ENCODE measurements around the gene STAB2.

STAB2 gene

DNA sequence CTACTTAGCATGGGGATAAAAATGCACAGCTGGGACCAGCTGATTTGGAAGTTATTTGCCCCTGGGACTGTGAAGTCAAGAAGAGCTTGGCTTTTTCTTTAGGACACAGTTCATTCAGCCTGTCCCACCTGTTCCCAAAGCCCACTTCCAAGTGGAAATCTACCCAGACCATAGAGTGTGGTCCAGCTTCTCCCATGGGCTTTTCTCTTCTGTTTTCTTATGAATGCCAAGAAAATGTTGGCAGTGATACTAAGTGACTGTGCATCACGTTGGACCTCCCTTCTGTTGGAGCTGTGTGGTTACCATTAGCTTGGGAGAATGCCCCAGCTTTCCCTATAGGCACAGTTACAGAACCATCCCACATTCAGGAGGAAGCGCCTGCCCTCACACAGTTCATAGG is 164.5 kb downstream of the STAB2 start:
- no peak for DNase-seq (ENCODE audit: low spot score)

DNA sequence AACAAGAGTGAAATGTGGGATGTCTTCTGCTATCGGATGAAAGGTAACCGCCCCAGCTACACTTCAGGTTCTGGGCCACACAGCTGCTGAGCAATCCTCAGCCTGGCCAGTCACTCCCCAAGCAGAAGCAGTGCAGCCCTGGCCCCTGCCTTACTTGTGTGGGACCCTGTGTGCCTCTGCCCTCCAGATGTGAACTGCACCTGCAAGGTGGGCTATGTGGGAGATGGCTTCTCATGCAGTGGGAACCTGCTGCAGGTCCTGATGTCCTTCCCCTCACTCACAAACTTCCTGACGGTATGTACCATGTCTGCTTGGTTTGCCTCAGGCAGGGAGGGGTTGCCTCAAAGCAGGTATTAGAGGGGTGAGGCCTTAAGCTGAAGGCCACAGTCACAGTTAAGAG is 168.4 kb downstream of the STAB2 start:
- TF ChIP-seq, protein P1, sequence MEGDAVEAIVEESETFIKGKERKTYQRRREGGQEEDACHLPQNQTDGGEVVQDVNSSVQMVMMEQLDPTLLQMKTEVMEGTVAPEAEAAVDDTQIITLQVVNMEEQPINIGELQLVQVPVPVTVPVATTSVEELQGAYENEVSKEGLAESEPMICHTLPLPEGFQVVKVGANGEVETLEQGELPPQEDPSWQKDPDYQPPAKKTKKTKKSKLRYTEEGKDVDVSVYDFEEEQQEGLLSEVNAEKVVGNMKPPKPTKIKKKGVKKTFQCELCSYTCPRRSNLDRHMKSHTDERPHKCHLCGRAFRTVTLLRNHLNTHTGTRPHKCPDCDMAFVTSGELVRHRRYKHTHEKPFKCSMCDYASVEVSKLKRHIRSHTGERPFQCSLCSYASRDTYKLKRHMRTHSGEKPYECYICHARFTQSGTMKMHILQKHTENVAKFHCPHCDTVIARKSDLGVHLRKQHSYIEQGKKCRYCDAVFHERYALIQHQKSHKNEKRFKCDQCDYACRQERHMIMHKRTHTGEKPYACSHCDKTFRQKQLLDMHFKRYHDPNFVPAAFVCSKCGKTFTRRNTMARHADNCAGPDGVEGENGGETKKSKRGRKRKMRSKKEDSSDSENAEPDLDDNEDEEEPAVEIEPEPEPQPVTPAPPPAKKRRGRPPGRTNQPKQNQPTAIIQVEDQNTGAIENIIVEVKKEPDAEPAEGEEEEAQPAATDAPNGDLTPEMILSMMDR (IDR thresholded peaks at IDR 0.05; ENCODE audit: poor library complexity, severe bottlenecking) = no peak
- Histone ChIP-seq H3K27me3 (ENCODE audit: insufficient read depth, poor library complexity, severe bottlenecking) (no peaks in the 10 kb centered on the region), H3K4me1 (ENCODE audit: insufficient read depth, poor library complexity, severe bottlenecking) (no peaks in the 10 kb centered on the region), H3K27ac (ENCODE audit: poor library complexity, severe bottlenecking) (no peak overlapping the region), H3K4me3 (ENCODE audit: severe bottlenecking) (no peak overlapping the region), H3K36me3 (ENCODE audit: low read depth) (no peaks in the 10 kb centered on the region), H3K9me3 (ENCODE audit: severe bottlenecking) (no peaks in the 10 kb centered on the region)
- no peak for ATAC-seq (ENCODE audit: low read depth)
- no peak for DNase-seq (ENCODE audit: low spot score)

More for the DNA sequence above, 164.5 kb downstream of the STAB2 start:
- Histone ChIP-seq H3K9me3 (ENCODE audit: severe bottlenecking) (no peaks in the 10 kb centered on the region), H3K27me3 (ENCODE audit: insufficient read depth, poor library complexity, severe bottlenecking) (no peaks in the 10 kb centered on the region), H3K4me3 (ENCODE audit: severe bottlenecking) (no peak overlapping the region), H3K27ac (ENCODE audit: poor library complexity, severe bottlenecking) (no peak overlapping the region), H3K4me1 (ENCODE audit: insufficient read depth, poor library complexity, severe bottlenecking) (no peaks in the 10 kb centered on the region), H3K36me3 (ENCODE audit: low read depth) (no peaks in the 10 kb centered on the region)
- ATAC-seq (ENCODE audit: low read depth) = no peak
- TF ChIP-seq, protein P1 (IDR thresholded peaks at IDR 0.05; ENCODE audit: poor library complexity, severe bottlenecking) = no peak

DNA sequence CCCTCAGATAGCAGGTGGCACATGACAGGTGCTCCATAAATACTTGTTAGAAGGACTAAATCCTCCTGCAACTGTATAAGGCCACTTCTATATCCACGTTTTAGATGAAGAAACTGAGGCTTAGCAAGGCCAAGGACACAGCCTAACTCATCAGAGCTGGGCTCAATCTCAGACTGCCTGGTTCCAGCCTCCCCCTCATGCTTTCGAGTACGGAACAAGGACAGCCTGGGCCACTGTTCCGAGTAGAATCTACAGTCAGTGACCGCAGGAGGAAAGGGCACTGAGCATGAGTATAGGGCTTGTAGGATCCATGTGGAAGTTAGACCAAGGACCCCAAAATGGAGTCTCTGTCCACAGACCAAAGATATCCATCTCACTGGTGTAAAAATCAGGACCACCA is 169.4 kb downstream of the STAB2 start:
- Histone ChIP-seq H3K36me3 (ENCODE audit: low read depth) (no peaks in the 10 kb centered on the region), H3K27me3 (ENCODE audit: insufficient read depth, poor library complexity, severe bottlenecking) (no peaks in the 10 kb centered on the region)

DNA sequence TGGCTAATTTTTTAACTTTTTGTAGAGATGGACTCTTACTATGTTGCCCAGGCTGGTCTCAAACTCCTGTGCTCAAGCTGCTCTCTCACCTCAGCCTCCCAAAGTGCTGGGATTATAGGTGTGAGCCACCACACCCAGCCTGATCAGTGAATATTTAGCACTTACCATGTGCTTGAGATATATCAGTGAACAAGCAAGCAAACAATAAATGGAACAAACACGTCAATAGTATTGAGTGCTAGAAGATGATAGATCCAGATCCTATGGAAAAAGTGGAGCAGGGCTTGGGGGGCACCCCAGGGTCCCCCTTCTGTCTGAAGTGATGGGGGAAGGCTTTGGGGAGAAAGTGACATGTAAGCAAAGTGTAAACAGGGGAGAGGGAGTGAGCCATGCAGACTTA is 170.2 kb downstream of the STAB2 start:
- TF ChIP-seq, protein P1 (IDR thresholded peaks at IDR 0.05; ENCODE audit: poor library complexity, severe bottlenecking) = no peak
- no peak for DNase-seq (ENCODE audit: low spot score)

More for the DNA sequence above, 169.4 kb downstream of the STAB2 start:
- ATAC-seq (ENCODE audit: low read depth) (no peak), DNase-seq (ENCODE audit: low spot score) (no peak)
- Histone ChIP-seq H3K27ac (ENCODE audit: poor library complexity, severe bottlenecking) (no peak overlapping the region), H3K4me3 (ENCODE audit: severe bottlenecking) (no peak overlapping the region), H3K9me3 (ENCODE audit: severe bottlenecking) (no peaks in the 10 kb centered on the region), H3K4me1 (ENCODE audit: insufficient read depth, poor library complexity, severe bottlenecking) (no peaks in the 10 kb centered on the region)
- TF ChIP-seq, protein P1 (IDR thresholded peaks at IDR 0.05; ENCODE audit: poor library complexity, severe bottlenecking) = no peak

DNA sequence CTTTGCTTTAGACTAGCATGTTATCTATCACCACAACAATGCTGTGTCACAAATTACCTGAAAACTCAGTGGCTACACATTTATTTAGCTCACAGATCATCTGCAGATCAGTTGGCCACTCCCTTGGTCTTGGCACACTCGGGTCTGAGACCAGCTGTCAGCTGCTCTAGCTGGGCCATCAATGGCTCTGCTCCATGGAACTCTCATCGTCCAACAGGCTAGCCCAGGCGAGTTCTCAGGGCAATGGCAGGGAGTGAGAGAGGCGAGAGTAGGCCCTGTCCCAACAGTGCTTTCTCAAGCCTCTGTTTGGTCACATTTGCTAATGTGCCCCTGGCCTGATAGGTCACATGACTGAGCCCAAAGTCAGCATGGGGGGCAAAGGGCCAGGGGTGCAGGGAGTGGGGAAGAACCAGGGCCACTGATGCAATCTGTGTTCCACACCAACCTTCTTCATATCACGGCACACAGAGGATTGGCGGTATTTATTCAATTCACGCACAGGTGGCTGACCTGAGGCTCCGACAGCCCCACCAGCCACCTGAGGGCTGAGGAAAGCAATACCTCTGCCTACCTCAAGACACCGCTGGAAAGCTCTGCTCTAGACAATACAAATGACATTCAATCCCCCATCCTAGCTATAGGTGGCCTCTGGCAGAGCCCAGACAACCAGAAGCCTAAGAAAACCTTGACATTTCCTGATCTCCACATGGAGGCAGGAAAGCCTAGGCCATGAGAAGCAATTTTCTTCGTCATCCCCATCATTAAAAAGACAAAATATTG is 171.4 kb downstream of the STAB2 start:
- DNase-seq (ENCODE audit: low spot score) (no peak), ATAC-seq (ENCODE audit: low read depth) (no peak)
- Histone ChIP-seq H3K4me1 (ENCODE audit: insufficient read depth, poor library complexity, severe bottlenecking) (no peaks in the 10 kb centered on the region), H3K27ac (ENCODE audit: poor library complexity, severe bottlenecking) (no peak overlapping the region), H3K4me3 (ENCODE audit: severe bottlenecking) (no peak overlapping the region), H3K27me3 (ENCODE audit: insufficient read depth, poor library complexity, severe bottlenecking) (no peaks in the 10 kb centered on the region), H3K9me3 (ENCODE audit: severe bottlenecking) (no peaks in the 10 kb centered on the region), H3K36me3 (ENCODE audit: low read depth) (0 out of 2 replicates have a peak, but pooled peaks cover 3% of the 10 kb centered on the region)
- TF ChIP-seq, protein P1 (IDR thresholded peaks at IDR 0.05; ENCODE audit: poor library complexity, severe bottlenecking) = no peak

More for the DNA sequence above, 170.2 kb downstream of the STAB2 start:
- Histone ChIP-seq H3K36me3 (ENCODE audit: low read depth) (no peaks in the 10 kb centered on the region), H3K9me3 (ENCODE audit: severe bottlenecking) (no peaks in the 10 kb centered on the region), H3K4me3 (ENCODE audit: severe bottlenecking) (no peak overlapping the region), H3K27ac (ENCODE audit: poor library complexity, severe bottlenecking) (no peak overlapping the region), H3K27me3 (ENCODE audit: insufficient read depth, poor library complexity, severe bottlenecking) (no peaks in the 10 kb centered on the region), H3K4me1 (ENCODE audit: insufficient read depth, poor library complexity, severe bottlenecking) (no peaks in the 10 kb centered on the region)
- ATAC-seq (ENCODE audit: low read depth) = no peak

Measured in RWPE2 (cell line).